Measurements from ENCODE around the gene EP400.
A peak's percentile ranks its signal among the peaks of the same experiment; 100 is the strongest.

EP400 gene

GRCh38 chr12:132014092-132014914 lies 64.6 kb downstream of the EP400 start:
- FAIRE-seq (no peak), DNase-seq (ENCODE audit: insufficient read length, low spot score) (no peak)

DNA sequence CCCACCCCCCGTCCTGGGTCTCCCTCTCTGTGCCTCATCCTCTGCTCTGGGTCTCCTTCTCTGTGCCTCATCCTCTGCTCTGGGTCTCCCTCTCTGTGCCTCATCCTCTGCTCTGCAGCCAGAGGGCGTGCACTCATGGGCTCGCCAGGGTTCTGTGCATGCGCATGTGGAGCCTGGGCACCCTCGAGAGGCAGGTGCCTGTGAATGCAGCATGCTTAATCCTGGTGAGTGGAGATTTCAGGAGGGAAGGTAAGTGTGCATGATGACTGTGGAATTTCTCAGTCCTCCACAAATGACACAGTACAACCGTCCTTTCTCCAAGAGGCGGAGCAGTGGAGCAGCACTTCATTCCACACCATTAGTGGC lies 65.2 kb downstream of the EP400 start:
- DNase-seq (ENCODE audit: insufficient read length, low spot score) (no peak), FAIRE-seq (no peak)

DNA sequence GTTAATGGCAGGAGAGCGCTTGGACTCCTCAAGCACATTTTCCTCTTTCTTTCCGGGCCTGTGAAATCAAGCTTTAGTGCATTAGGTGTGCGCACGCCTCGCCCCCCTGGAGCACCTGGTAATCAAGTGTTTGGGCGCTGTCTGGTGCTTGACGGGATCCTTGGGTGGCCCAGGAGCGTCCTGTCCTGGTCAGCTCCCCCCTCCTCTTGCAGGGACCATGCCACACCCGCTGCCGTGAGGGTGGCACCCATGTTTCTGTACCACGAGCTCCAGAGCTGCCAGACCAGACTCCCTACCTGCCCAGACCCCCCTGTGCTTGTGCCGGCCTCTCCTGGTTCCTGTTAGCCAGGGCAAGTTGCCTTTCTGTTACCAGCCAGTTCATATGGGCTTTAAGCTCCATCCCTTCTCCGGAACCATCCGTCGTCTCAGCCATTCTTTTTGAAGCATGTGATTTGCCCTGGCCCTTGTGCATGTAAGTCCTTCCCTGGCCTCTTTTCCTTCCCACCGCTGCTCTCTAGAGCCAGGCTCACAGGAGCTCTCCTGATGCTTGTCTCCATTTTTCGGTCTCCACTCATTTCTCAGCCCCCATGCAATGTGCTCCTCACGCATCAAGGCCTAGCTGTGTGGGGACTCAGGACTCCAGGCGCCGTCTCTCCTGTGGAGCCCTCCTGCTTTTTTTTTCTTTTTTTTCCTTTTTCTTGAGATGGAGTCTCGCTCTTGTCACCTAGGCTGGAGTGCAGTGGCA lies 66.1 kb downstream of the EP400 start:
- DNase-seq (ENCODE audit: insufficient read length, low spot score) (no peak), FAIRE-seq (no peak)

- DNase-seq (ENCODE audit: insufficient read length, low spot score) (no peak), FAIRE-seq (no peak)
Observed at GRCh38 chr12:132018193-132018916, 68.6 kb downstream of the EP400 start.

DNA sequence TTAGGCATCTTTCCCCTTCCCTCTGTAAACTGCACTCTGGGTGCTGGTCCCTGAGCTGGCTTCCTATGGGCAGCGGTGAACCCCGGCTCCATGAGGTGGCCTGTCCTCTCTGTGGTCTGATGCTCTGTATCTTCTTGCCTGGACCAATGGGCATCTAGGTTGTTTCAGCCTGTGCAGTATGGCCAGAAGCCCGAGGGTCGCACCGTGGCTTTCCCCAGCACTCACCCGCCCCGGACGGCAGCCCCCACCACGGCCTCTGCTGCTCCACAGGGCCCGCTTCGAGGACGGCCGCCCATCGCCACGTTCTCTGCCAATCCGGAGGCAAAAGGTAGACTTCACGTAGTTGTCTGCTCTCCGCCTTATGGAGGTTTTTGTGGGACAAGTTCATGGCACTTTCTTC lies 70.1 kb downstream of the EP400 start:
- DNase-seq (ENCODE audit: insufficient read length, low spot score), result no peak
- no peak for FAIRE-seq

DNA sequence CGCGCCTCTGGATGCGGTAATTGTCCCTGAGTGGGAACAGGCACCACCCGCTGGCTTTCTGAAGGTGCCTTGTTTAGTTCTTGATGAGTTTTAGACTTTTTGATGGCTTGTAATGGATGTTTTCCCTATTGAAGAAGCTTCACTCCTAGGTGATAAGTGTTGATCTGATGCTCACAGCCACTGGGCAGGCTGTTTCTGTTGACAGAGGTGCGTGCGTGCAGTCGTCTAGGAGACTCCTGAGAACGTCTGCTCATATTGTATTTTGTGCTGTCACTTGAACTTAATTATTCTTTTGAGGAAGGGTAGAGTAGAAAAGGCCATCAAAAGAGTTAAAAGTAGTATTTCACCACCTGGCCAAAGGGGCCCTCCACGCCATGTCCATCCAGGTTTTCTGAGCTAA lies 70.5 kb downstream of the EP400 start:
- DNase-seq (ENCODE audit: insufficient read length, low spot score), result no peak
- FAIRE-seq, result no peak

DNA sequence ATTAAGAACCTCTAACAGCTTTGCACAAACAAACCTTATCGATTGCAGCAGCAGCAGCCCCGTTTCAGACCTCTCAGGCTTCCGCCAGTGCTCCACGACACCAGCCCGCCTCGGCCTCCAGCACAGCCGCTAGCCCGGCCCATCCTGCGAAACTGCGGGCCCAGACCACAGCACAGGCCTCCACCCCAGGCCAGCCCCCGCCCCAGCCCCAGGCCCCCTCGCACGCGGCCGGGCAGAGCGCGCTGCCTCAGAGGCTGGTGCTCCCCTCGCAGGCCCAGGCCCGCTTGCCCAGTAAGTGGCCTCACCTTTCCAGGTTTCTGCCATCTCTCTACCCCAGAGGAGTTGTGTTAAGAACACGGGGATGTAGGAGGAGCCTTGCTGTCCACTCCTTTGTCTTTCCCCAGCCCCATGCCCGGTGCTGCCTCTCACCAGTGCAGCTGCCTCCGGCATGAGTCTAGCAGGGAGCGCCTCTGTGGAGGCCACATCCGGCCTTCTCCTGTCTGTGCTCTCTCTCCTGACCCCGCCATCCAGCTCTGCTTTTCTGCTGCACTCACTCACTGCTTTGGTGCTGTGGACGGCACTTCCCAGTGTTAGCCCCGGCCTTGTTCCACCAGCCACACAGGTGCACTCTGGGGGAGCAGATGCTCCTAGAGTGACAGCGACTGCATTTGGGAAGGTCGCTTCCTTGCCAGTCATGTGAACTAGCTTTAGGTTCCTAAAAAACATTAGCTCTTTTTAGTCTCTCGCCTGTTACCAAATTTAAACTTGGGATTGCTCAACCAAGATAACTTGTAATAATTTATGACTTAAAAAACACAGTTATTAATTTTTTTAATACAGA lies 71.5 kb downstream of the EP400 start:
- DNase-seq (ENCODE audit: insufficient read length, low spot score), result no peak
- FAIRE-seq, result no peak

DNA sequence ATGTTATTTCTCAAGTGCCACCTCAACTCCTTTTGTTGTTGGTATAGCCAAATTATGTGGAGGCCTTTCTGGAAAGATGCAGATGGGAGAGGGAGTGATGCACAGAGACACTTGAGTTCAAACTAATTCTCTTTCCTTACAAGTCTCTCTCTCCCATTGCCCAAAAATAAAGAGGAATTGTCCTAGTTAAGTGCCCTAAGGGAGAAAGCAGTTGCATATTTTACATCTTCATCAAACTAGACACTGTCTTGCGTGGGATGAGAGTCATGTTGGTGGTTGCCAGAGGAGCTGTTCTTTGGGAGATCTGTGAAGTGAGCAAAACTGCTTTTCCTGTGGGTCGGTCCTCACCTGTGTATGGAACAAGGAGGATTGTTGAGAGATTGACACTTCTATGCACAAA lies 72.2 kb downstream of the EP400 start:
- DNase-seq (ENCODE audit: insufficient read length, low spot score), result no peak
- FAIRE-seq, result no peak

DNA sequence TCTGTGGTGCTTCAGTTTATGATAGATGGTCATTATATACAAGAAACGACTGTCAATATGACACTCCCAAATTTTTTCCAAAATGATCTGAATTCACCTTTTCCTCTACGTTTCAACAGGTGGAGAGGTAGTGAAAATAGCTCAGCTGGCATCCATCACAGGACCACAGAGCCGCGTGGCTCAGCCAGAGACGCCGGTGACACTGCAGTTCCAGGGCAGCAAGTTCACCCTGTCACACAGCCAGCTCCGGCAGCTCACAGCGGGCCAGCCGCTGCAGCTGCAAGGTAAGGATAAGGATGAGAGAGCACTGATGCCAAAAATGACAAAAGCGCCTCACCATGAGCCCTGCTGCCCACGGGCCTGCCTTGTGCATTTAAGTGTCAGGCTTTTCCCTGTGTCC lies 73.9 kb downstream of the EP400 start:
- FAIRE-seq (no peak), DNase-seq (ENCODE audit: insufficient read length, low spot score) (no peak)

- no peak for FAIRE-seq
Observed at GRCh38 chr12:132024758-132025157, 75.0 kb downstream of the EP400 start.

DNA sequence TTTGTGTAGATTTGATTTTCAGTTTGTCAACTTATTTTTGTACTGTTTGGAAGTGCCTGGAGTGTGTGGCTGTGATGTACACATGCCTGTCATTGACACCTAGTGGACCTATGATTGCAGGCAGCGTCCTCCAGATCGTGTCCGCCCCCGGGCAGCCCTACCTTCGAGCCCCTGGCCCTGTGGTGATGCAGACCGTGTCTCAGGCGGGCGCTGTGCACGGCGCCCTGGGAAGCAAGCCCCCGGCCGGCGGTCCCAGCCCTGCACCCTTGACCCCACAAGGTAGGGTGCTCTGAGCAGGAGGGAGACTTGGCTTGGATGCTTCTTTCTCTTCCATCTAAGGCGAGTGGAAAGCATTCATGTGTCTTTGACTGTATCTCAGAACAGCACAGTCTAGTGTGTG lies 75.8 kb downstream of the EP400 start:
- FAIRE-seq (no peak), DNase-seq (ENCODE audit: insufficient read length, low spot score) (no peak)

More at GRCh38 chr12:132024758-132025157, 75.0 kb downstream of the EP400 start:
- no peak for DNase-seq (ENCODE audit: insufficient read length, low spot score)

DNA sequence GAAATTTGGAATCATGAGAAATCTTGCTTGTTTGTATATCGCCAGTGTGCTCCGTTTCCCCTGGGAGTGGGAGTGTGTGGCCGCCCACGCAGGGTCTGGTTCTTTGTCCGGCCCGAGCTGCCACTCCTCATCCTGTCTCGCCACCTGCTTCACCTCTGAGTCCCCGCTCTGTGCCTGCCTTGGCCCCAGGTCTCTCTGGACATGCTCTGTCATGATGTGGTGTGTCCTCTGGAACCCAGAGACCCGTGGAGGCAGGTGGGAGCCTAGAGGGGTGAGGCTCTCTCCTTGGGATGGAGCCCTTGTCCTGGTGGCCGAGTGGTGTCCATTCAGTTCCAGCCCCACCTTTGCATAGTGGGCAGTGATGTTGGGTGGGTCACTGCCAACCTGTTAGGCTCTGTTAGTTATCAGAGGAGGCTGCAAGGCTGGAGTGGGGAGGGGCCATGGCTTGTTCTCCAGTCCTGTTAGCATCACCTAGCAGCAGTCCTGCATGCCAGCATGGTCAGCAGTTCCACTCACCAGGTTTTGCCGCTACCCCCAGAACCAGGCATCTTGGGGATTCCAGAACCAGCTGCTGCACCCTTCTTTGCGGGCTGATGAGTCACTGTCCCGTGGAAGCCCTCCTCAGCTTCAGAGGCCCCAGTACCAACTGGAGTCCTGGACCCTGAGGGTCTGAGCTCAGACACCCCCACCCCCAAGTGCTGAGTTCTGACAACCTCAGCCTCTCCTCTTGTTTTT lies 76.5 kb downstream of the EP400 start:
- FAIRE-seq (peak; percentile 9), DNase-seq (ENCODE audit: insufficient read length, low spot score) (no peak)

DNA sequence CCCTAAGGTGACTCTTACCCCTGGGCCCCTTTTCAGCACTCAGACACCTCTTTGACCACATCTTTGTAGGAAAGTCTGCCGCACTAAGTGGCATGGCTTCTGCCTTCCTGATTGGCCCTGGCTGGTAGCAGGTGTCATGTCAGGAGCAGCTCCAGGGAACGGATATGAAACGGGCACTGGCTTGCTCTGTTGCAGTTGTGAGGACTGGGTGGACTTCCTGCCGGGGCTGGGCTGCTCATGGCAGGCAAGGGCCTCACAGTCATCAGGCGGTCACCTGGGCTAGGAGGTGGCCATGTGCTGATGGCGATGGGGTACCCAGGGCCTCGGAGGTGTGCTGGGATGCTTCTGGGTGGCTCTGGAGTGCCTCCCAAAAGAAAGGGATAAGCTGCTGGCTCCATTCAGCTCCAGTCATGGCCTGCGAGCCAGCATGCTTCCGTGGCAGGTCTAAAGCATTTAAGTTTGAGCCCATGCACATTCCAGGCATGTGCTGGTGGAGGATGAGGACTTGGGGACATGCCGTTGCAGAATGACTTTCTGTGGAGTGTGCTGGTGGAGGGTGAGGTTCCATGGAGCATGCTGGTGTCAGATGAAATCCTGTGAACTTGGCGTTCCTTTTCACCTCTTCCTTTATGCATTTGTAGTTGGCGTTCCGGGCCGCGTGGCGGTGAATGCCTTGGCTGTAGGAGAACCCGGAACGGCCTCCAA lies 77.2 kb downstream of the EP400 start:
- FAIRE-seq (no peak), DNase-seq (ENCODE audit: insufficient read length, low spot score) (no peak)

DNA sequence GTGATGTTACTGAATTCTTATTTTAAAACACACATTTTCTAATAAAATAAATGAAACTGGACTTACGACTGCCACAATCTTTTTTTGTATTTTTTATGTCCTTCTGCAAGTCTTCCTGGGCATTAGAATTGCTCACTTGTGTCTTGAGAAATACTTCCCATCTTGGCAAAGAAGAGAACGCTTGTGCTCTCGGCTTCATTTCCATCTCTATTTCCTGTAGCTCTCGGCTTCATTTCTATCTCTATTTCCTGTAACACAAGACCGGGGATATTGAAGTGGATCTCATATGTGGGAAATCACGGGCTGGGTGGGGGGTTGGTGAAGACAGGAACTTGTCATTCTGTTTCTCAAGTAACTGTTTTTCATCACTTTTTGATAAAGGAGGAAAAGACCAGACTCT lies 77.9 kb downstream of the EP400 start:
- DNase-seq (ENCODE audit: insufficient read length, low spot score) (no peak), FAIRE-seq (no peak)

DNA sequence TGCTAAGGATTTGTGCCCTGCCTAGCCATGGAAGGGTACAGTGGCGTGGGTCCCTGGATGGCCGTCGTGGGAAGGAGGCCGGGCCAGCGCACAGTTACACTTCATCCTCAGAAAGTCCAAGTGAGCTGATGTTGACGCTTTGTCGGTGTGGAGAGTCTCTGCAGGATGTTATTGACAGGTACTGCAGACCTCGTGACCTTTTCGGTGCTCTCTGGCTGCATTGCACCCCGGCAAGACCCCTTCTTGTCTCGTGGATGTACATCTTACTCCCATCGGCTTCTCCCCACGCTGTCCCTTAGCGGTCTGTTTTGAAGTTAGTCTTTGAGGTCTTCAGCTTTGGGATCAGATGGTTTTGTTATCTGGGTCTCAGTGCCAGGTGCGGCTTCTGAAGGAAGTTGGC lies 78.4 kb downstream of the EP400 start:
- no peak for DNase-seq (ENCODE audit: insufficient read length, low spot score)
- no peak for FAIRE-seq

- DNase-seq (ENCODE audit: insufficient read length, low spot score) (no peak), FAIRE-seq (no peak)
Observed at GRCh38 chr12:132029503-132030300, 80.0 kb downstream of the EP400 start.

- FAIRE-seq (no peak), DNase-seq (ENCODE audit: insufficient read length, low spot score) (no peak)
Observed at GRCh38 chr12:132030367-132031038, 80.8 kb downstream of the EP400 start.

- FAIRE-seq, result no peak
- no peak for DNase-seq (ENCODE audit: insufficient read length, low spot score)
Observed at GRCh38 chr12:132033627-132034026, 83.9 kb downstream of the EP400 start.

All from HTR-8/SVneo (cell line).